Astrocyte of the hippocampus (primary cell): ENCODE results near the gene SSTR4.

Experiments
- DNase-seq: peaks from one replicate; pipeline ENCODE4 v3.0.0; 2011; ENCODE audit warnings: low read depth, low spot score

The SSTR4 gene

DNA sequence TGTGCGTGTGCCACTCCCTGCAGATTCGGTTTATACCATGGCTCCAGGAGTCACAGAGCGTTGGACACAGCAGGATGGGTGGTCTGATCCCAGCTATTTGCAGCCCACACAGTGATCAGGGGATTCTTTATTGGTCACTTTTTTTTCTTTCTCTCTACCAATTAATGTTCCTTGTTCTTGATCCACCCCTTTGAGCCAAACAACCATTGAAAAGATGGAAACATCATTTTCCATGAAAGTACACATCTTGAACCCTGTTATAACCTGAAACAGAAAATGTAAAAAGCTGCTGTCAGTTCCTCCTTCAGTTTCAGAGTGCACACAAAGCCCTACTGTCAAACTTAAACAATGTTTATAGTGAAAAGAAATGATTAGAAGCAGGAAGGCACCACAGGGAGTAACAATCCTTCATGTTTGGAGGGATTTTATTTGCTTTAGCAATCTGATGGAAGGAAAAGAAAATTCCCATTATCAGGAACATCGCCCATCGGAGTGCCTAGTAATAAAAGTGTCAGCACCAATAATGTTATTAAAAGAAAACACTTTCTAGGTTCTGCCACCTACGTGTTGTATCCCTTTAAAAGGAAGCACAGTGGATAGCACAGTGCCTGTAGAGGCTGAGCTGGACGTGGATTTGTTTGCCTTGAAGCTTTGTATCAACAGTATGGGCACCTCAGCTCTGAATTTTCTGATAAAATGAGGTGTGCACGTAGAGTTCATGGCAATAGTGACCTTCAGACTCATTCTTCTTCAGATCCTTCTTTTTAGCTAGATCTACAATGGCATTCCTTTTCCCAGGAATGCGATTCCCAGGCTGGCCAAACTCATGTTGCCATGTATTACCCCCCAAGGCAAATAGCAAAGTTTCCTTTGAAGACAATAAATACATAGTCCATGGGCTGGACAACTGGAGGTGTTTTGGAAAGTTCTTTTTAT is 30.4 kb downstream of the SSTR4 start:
- DNase-seq, result no peak

DNA sequence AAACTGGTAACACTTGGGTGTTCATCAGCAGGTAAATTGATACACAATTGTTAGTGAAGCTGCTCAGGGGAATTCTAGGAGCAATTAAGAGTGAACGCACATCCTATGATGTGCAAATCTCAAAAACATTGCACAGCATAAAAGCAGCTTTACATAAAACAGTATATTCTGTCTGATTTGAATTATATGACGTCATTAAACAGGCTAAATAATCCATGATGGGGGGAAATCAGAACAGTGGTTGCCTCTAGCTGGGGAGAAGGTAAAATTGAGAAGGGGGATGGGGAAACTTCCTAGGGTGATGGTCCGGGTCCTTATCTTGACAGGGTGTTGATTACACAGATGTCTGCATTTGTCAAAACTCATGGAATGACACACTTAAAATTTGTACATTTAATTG is 31.7 kb downstream of the SSTR4 start:
- DNase-seq, result no peak

DNA sequence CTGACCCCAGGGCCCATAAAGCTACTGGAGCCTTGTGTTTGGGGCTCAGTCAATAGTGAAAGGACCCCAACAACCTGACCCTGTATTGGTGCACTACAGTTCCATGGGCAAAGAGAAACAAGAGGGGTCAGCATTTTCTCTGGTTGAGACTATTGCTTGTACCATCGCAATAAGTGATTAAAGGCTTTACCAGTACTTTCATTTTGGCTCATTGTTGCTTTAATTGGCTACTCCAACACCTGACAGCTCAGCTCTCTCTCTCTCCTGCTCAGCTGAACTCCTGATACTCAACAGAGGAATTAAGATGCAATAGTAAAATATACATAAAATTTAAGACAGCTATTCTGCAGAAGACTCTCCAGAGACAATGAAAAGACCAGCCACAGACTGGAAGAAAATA is 33.2 kb downstream of the SSTR4 start:
- no peak for DNase-seq

DNA sequence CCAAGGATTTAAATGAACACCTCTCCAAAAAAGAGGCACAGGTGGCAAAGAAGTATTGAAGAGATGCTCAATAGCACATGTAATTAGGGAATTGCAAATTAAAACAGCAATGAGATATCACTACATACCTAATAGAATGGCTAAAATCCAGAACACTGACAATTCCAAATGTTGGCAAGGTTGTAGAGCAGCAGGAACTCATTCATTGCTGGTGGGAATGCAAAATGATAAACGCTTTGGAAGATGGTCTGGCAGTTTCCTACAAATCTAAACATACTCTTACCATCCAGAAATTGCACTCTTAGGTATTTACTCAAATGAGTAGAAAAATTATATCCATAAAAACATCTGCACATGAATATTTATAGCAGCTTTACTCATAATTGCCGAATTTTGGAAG is 34.0 kb downstream of the SSTR4 start:
- DNase-seq, result no peak

DNA sequence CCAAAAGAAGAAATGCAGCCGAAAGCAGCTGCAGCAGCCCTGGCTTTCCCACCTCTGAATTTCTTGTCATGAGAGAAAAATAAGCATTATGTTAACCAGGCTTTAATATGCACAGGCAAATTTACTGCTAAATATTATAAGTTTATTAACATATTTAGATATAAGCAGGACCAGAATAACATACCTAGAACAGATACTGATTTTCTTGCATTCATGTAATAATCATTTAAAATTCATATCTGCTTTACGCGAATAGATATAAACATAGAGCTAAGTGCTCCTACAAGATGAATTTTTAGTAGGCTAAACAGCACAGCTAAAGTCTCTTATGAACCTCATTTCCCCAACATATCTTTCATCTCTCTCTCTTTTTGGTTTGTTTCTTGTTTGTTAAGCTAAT is 36.3 kb downstream of the SSTR4 start:
- no peak for DNase-seq

DNA sequence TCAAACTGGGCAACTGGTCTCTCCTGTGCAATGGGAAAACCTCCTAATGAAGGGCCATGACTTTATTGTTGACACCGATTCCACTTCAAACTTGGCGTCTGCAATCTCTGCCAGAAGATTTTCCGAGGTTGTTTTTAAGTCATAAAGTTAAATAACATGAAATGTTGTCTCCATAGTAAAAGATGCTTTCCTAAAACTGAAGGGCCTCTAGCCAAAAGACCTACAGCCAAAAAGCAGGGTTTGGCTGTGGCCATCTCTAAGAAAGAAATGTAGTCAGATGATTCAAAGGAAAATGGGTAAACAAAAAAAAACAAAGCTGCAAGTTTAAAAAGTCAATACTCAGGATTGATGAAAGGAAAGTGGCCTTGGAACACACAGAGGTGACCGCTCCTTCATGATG is 36.9 kb downstream of the SSTR4 start:
- no peak for DNase-seq

DNA sequence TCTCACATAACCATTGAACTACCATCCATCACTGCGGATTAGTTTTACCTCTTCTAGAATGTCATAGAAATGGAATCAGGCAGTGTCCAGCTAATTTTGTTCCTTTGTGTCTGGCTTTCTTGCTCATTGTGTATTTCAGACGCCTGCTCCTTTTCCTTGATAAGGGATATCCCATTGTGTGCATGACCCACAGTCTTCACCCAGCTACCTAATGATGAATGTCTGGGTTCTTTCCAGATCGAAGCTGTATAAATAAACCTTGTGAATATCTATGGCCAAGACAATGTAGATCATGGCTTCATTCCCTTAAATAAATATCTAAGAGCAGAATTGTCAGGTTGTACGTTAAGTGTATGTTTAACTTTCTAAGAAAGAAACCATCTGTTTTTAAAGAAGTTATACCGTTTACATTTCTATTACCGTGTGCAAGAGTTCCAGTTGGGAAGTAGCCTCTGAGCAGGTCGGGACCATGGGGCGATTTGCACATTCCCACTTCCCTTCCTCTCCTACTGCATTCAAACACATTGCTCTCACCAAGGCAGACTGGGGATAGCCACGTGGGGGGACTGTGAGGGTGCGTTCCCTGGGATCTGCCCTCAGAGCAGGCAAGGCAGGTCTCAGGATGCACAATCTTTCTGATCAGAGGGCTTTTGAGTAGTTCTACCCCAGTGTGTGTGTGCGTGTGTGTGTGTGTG is 37.9 kb downstream of the SSTR4 start:
- DNase-seq, result no peak

DNA sequence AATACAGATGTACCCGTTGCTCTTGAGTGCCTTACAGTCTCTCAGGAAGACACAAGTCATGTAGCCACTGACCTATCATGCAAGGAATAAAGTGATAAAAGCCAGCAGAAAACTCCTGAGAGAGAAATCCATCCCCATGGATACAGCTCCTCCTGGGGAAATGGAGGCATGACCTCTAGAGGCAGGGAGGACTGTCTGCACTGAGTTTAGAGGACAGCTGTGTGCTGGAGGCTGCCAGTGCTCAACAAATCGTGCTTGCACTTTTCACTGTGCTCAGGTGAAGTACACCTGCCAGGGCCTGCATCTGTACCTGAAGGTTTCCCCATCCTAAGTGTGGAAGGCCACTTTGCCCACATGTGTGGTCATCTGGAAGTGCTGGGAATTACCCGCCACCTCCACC is 38.9 kb downstream of the SSTR4 start:
- DNase-seq, result no peak

DNA sequence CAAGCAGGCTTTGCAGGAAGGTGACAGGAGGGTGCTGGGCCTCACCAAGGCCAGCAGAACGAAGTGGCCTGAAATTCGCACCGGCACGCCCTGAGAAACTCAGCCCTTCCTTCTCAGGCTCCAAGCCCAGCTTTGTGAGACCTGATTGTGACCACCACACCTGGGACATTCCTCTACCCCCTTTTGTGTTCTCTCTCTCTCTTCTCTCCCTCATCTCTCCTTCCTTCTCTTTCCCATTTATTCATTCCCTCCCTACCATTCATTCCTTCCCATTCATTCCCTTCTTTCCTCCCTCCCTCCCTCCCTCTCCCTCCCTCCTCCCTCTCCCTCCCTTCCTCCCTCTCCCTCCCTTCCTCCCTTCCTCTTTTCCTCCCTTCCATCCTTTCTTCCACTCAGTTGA is 42.2 kb downstream of the SSTR4 start:
- no peak for DNase-seq

DNA sequence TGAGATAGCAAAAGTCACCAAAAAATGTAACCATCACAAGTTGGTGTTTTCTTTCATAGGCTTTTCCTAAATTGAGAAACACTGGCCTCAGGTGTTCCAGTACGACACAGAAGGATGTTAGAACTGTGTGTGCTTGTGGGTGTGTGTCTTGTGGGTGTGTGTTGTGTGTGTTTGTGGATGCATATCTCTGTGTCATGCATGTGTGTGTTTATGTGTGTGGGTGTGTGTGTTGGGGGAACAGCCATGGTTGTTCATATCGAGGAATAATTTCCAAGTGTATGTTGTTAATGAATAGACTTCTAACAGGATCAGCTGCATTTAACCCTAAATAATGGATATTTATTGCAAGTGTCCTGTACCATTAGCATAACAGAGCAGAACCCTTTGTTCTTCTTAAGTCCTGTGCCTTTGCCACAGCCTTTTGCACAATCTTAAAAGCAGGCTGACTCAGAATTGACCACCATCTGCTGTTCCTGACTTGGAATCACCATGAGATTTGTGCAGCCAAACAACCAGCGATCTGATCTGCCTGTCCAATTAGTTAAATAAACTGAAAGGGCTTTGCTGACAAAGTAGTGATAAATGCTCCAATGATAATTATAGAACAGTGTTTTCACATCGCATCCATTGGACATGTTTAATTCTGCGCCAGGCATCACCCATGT is 43.4 kb downstream of the SSTR4 start:
- no peak for DNase-seq

DNA sequence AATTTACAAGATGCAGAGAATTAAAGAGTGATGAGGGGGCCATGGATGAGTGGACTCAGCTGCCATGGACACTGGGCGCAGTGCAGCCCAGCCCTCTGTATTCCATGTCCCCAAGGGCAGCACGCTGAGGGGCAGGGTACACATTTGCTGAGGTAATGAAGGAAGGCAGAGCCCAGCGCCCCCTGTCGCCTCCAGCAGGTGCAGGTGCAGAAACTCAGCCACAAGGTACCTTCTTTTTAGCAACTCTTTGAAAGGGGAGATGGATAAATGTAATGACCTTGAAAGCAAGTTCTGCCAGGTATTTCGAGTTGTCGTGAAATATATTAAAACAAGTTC is 43.9 kb downstream of the SSTR4 start:
- no peak for DNase-seq

DNA sequence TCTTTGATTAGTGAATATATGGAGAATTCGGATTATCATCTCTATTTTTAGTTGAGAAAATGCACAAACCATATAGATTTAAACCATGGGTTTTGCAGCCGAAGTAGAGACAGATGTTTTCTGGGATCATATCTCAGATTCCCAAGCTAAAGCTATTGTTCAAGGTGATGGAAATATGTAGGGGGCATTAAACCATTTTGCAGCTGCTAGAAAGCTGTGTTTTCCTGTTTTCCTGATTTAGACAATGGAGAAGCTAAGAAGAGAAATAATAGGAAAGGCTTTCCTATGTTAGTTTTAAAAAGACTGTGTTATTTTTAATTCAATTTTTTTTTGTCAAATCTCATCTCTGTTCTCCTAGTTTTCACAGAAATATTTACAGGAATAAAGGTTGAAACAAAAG is 44.8 kb downstream of the SSTR4 start:
- no peak for DNase-seq

DNA sequence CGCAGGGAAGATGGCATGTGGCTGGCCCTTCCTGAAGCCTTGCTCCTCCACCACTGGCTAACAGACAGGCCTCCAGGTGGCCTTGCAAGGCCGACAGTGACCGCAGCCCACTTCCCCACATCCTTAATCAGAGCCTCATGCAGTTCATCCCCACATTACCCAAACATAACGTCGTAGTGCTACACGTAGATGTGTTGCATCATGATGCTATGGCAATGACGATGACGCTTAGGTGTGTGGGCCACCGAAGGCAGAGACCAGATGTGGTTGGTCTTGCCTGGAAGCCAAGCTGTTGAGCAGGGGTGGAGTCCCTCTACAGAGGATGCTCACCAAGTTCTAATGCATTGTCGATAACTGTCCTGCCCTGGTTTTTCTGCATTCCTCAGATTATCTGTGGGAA is 45.4 kb downstream of the SSTR4 start:
- no peak for DNase-seq

DNA sequence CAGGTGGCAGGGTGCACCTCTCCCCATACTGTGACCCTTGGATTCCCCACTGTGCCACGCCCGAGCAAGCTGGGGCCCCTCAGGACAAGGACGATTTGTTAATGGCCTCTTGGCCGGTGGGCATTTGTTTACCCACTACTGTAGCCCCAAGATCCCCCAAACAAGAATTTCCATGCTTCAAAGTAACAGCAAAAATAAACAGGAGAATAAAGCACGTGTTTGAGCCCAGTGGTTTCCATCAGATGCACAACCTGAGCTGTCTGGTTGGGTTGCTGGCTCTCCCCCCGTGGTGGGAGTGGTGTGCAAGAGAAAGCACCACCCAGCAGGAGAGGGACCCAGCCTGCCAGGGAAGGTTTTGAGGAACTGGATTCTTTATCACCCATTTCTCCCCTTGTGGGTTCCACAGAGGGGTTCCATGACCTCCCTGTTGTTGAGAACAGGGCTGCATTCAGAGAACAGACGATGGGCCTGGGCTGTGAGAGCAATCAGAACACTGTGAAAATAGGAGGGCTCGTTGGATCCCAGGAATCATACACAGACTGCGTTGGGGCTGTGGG is 46.2 kb downstream of the SSTR4 start:
- DNase-seq, result no peak

DNA sequence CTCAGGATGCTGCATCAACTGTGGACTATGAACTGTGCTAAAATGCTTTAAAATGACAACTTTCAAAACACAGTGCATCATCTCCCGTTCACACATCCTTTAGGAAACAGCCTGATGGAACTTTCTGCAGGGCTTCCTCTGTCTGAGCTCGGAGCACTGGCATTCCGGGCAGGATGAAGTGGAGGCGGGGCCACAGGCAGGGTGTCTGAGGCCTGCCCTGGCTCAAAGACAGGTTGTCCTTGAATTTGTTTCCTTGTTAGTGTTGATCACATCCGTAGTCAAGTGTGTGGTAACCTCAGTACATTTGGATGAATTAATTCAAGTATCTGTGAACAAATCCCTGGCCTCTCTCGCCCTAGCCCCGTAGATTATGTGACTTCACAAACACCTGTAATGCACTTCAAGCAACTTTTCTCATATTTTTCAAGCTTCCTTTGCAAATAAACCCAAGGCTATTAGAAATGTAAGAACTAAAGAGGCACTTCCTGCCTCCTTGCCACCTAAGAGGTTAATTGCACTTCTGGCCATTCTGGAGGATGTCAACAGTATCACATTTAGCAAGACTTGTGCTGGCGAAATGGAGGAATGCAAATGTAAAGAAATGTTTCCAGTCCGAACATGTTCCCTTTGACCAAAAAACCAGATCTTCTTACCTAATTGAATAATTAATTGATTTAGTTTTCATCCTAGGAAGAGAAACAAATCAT is 47.9 kb downstream of the SSTR4 start:
- DNase-seq, result no peak

DNA sequence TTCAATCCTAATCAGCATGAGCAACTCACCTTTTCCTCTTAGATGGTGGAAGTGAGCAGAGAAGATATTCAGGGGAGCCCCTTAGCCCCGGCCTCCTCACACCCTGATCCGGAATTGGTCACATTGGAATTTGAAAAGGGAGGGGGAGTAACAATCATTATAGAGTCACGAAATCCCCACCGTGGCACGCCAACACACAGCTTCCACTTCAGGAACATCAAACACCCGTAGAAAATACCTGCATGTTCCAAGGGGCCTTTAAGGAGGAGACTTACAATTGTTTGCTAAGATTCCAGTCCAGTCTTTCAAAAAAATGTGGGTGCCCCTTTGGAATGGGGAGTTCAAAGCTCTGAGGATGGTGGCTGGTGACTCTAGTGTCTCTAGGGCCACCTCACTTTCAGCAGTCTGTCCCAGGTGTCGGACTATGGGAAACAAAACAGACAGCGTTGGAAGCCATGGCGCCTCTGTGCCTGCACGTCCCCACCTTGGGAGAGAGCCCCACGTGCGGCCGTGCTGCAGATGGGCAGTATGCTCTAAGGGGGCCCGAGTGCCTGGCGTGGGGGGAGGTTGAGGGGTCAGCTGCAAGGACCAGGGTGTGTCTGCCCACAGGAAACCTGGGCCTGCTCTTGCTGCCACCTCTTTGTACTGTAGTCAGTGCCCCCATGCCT is 48.6 kb downstream of the SSTR4 start:
- DNase-seq, result no peak

DNA sequence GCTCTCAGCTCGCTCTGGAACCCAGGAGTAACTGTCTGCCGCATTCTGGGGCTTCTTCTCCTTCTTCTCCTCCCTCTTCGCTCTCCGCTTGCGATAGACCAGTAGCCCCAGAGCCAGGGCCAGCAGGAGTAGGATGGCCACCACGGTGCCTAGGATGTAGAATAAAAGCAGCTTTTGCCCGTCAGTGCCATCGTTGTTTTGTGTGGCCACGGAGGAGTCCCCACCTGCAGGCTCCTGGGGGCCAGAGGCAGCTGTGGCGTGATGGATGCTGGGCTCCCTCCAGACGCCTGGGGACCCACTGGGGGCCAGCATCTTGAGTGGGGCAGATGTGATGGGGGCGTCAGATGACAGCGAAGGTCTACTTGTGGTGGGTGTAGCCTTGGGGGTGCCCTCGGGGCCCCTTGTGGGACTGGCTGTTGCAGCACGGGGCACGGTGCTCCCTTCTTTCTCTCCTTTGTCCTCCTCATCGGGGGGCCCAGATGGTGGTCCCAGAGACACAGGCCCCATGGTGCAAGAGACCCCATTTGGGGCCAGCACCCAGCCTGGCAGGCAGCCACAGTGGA is 49.3 kb downstream of the SSTR4 start:
- no peak for DNase-seq

DNA sequence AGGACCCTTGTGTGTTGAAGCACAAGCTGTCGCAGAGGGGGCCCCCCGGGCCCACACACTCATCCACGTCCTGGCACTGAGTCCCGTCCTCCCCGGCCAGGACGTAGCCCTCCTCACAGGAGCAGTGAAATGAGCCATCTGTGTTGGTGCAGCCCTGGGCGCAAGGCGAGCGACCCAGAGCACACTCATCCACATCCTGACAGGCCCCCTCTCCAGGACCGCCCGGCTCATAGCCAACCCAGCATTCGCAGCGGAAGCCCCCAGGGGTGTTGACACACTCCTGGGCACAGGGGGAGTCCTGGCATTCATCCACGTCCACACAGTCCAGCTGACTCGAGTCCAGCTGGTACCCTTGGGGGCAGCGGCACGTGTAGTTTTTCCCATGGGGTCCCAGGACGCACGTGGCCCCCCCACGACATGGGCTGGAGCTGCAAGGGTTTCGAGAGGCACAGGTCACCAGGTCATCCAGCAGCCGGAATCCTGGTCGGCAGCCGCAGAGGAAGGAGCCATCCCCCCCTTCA is 49.8 kb downstream of the SSTR4 start:
- no peak for DNase-seq

DNA sequence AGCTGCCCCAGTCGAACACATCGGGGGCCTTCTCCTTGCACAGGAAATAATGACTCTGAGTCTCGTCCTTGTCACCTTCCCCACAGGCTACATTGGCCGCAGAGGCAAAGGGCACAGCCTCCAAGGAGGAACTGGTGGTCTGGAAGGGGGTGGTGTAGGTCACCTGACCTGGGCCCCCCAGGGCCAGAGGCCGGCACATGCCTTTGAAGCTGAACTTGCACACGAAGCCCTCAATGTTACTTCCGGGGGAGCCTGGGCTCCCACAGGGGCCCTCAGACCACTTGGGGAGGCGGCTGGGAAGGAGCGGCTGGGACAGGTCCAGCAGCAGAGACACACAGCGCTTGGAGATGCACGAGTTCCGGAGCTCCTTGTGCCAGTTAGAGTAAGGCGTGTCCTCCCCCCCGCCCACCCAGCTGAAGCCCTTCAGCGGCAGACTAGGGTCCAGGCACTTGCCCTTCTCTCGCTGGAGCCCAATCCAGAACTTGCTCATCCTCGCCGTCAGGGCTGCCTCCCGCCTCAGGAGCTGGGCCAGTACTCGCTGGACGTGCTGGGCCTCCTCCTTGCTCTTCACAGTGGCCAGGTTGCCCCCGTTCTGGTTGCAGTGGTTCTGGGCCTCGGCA is 50.4 kb downstream of the SSTR4 start:
- DNase-seq, result no peak

DNA sequence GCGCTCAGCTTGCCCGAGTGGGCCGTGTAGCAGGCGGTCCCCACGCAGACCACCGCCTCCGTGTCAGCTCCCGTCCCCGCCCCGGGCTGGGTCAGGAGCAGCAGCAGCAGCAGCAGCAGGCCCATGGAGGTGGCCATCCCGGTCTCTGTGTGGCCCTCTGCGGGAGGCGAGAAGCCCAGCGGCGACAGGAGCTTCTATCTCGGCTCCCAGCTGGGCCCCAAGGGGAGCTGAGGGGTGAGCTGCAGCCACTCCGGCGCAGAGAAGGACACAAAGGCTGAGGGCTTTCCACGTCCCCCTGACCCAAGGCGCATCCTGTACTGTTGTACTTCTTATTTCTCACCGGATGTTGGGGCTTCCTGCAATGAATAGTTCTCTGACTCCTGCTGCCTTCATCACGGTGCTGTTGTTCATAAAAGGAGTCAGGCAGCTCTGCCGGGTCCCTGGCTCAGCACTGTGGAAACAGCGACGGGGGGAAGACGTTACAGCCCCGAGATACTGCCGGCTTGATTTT is 51.0 kb downstream of the SSTR4 start, which contains the start of gene CD93:
TSS of gene CD93 (minus strand) at position 269 of the 511 bp plus-strand sequence. CDS start at position 137, 132 bp downstream.
- DNase-seq, result no peak
